Measurements from ENCODE around the gene GRB7.

Gene GRB7

GRCh38 chr17:39699818-39700147 is 38.0 kb upstream of the GRB7 start, which contains the start of gene ERBB2:
ERBB2 (plus strand) TSS chr17:39700064; CDS start chr17:39700239, 175 bp downstream.
- no peak within 1 kb of the TSS for H3K4me3 ChIP-seq (ENCODE audit: low read depth, low read length)
- TF ChIP-seq, protein P1, sequence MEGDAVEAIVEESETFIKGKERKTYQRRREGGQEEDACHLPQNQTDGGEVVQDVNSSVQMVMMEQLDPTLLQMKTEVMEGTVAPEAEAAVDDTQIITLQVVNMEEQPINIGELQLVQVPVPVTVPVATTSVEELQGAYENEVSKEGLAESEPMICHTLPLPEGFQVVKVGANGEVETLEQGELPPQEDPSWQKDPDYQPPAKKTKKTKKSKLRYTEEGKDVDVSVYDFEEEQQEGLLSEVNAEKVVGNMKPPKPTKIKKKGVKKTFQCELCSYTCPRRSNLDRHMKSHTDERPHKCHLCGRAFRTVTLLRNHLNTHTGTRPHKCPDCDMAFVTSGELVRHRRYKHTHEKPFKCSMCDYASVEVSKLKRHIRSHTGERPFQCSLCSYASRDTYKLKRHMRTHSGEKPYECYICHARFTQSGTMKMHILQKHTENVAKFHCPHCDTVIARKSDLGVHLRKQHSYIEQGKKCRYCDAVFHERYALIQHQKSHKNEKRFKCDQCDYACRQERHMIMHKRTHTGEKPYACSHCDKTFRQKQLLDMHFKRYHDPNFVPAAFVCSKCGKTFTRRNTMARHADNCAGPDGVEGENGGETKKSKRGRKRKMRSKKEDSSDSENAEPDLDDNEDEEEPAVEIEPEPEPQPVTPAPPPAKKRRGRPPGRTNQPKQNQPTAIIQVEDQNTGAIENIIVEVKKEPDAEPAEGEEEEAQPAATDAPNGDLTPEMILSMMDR (IDR thresholded peaks at IDR 0.05; ENCODE audit: borderline replicate concordance, insufficient read depth, low read depth, low read length), result no peak

- no peak overlapping the region for H3K4me3 ChIP-seq (ENCODE audit: low read depth, low read length)
Measured at GRCh38 chr17:39700148-39700987, 37.4 kb upstream of the GRB7 start.

GRCh38 chr17:39701012-39701783 is 36.5 kb upstream of the GRB7 start:
- H3K4me3 ChIP-seq (ENCODE audit: low read depth, low read length), result no peak overlapping the region
- TF ChIP-seq, protein P1 (IDR thresholded peaks at IDR 0.05; ENCODE audit: borderline replicate concordance, insufficient read depth, low read depth, low read length), result no peak

More at GRCh38 chr17:39700148-39700987, 37.4 kb upstream of the GRB7 start:
- TF ChIP-seq, protein P1 (IDR thresholded peaks at IDR 0.05; ENCODE audit: borderline replicate concordance, insufficient read depth, low read depth, low read length), result no peak

DNA sequence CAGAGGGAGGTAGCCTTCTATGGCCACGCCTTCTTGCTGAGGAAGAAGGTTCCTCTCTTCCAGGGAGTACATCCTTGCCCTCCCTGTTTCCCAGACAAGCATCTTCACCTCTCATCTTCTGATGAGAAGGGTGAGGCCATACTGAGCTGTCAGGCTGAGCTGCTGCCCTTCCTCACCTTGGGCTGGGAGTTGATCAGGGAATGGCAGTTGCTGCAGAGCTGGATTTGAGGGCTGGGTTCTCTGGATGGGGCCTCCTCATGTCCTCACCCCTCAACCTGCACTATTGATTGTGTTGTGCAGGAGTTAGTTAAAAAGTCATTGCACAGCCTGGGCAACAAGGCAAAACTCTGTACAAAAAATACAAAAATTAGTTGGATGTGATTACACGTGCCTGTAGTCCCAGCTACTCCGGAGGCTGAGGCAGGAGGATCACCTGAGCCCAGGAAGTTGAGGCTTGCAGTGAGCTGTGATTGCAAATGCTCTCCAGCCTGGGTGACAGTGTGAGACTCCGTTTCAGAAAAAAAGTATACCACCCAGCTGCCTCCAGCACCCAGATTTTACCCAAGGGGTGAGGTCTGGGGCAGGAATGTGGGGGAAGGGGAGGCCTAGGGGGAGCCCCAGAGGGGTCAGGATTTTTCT is 35.8 kb upstream of the GRB7 start:
- H3K4me3 ChIP-seq (ENCODE audit: low read depth, low read length), result no peak overlapping the region
- TF ChIP-seq, protein P1 (IDR thresholded peaks at IDR 0.05; ENCODE audit: borderline replicate concordance, insufficient read depth, low read depth, low read length), result no peak

GRCh38 chr17:39702901-39703893 is 34.5 kb upstream of the GRB7 start:
- no peak overlapping the region for H3K4me3 ChIP-seq (ENCODE audit: low read depth, low read length)
- TF ChIP-seq, protein P1 (IDR thresholded peaks at IDR 0.05; ENCODE audit: borderline replicate concordance, insufficient read depth, low read depth, low read length), result no peak

- H3K4me3 ChIP-seq (ENCODE audit: low read depth, low read length), result no peak overlapping the region
- TF ChIP-seq, protein P1 (IDR thresholded peaks at IDR 0.05; ENCODE audit: borderline replicate concordance, insufficient read depth, low read depth, low read length), result no peak
Measured at GRCh38 chr17:39703913-39704312, 33.8 kb upstream of the GRB7 start.

Measured in GM12875 (cell line).